ENCODE results near the gene ANAPC16. TPM values are rescaled to one million over a fixed set of nuclear protein-coding genes. Genes with fewer than 3 reads are reported as not detected.

Gene ANAPC16
- 100 to 1,000 TPM in 2 of 3 donors, 10 to 100 TPM in 1; 97.2 to 165 (median 110) TPM for polyA plus RNA-seq

GRCh38 chr10:72215611-72216549, at the start of gene ANAPC16, which contains the start of gene ASCC1:
Gene ANAPC16 (plus strand): TSS chr10:72216012. CDS start chr10:72223915, 7,903 bp downstream.
Gene ASCC1 (minus strand): TSS chr10:72216276. CDS start chr10:72213298, 2,978 bp downstream.
- 0 to 1% (median 0%) methylated on average over 60 to 64 of the region's 64 CpGs for WGBS, 3 donors
- peak within 1 kb of the TSS; percentile 90 for H3K27ac ChIP-seq (ENCODE audit: low read depth, low read length)

GRCh38 chr10:72167118-72167517, 48.7 kb upstream of the ANAPC16 start:
- WGBS, 3 donors, result 95 to 96% (median 96%) methylated on average over 3 of the region's 3 CpGs
- H3K27ac ChIP-seq (ENCODE audit: low read depth, low read length), result no peak overlapping the region

GRCh38 chr10:72170263-72170662, 45.5 kb upstream of the ANAPC16 start:
- H3K27ac ChIP-seq (ENCODE audit: low read depth, low read length), result no peak overlapping the region
- 60 to 89% (median 76%) methylated on average over 4 of the region's 4 CpGs for WGBS, 3 donors

- WGBS, 3 donors, result 84 to 90% (median 86%) methylated on average over 4 of the region's 4 CpGs
- no peak overlapping the region for H3K27ac ChIP-seq (ENCODE audit: low read depth, low read length)
These were observed 45.1 kb upstream of the ANAPC16 start for GRCh38 chr10:72170733-72171132.

GRCh38 chr10:72171175-72171630, 44.6 kb upstream of the ANAPC16 start:
- WGBS, 3 donors, result 62 to 83% (median 64%) methylated on average over 7 of the region's 7 CpGs
- H3K27ac ChIP-seq (ENCODE audit: low read depth, low read length), result no peak overlapping the region

- no peak overlapping the region for H3K27ac ChIP-seq (ENCODE audit: low read depth, low read length)
- whole genome bisulfite sequencing, 3 donors, result 95 to 96% (median 95%) methylated on average over 3 of the region's 3 CpGs
These were observed 42.6 kb upstream of the ANAPC16 start for GRCh38 chr10:72173262-72173618.

GRCh38 chr10:72173619-72174296, 42.1 kb upstream of the ANAPC16 start:
- WGBS, 3 donors, result 87 to 91% (median 88%) methylated on average over 7 of the region's 7 CpGs
- H3K27ac ChIP-seq (ENCODE audit: low read depth, low read length), result no peak overlapping the region

GRCh38 chr10:72174297-72174662, 41.5 kb upstream of the ANAPC16 start:
- H3K27ac ChIP-seq (ENCODE audit: low read depth, low read length), result no peak overlapping the region

- no peak overlapping the region for H3K27ac ChIP-seq (ENCODE audit: low read depth, low read length)
- 50 to 89% (median 53%) methylated on average over 1 of the region's 1 CpG for WGBS, 3 donors
These were observed 40.7 kb upstream of the ANAPC16 start for GRCh38 chr10:72175149-72175548.

GRCh38 chr10:72176701-72177100, 39.1 kb upstream of the ANAPC16 start:
- no peak overlapping the region for H3K27ac ChIP-seq (ENCODE audit: low read depth, low read length)
- 67 to 98% (median 98%) methylated on average over 2 of the region's 2 CpGs for WGBS, 3 donors

GRCh38 chr10:72177454-72177853, 38.4 kb upstream of the ANAPC16 start:
- H3K27ac ChIP-seq (ENCODE audit: low read depth, low read length), result no peak overlapping the region
- 95 to 97% (median 97%) methylated on average over 2 of the region's 2 CpGs for WGBS, 3 donors

GRCh38 chr10:72184156-72184555, 31.7 kb upstream of the ANAPC16 start:
- no peak overlapping the region for H3K27ac ChIP-seq (ENCODE audit: low read depth, low read length)
- 97 to 99% (median 98%) methylated on average over 2 of the region's 2 CpGs for WGBS, 3 donors

GRCh38 chr10:72186258-72186981, 29.4 kb upstream of the ANAPC16 start:
- peak overlapping the region; percentile 15 for H3K27ac ChIP-seq (ENCODE audit: low read depth, low read length)
- 22 to 64% (median 27%) methylated on average over 6 to 7 of the region's 7 CpGs for WGBS, 3 donors

GRCh38 chr10:72186982-72187330, 28.9 kb upstream of the ANAPC16 start:
- 58 to 85% (median 65%) methylated on average over 3 of the region's 3 CpGs for WGBS, 3 donors

GRCh38 chr10:72194949-72195348, 20.9 kb upstream of the ANAPC16 start:
- H3K27ac ChIP-seq (ENCODE audit: low read depth, low read length), result no peak overlapping the region
- WGBS, 3 donors, result 90 to 95% (median 93%) methylated on average over 2 of the region's 2 CpGs

More at GRCh38 chr10:72186982-72187330, 28.9 kb upstream of the ANAPC16 start:
- no peak overlapping the region for H3K27ac ChIP-seq (ENCODE audit: low read depth, low read length)

- 99% methylated on average over 3 of the region's 3 CpGs for WGBS, 3 donors
- H3K27ac ChIP-seq (ENCODE audit: low read depth, low read length), result no peak overlapping the region
These were observed 14.9 kb upstream of the ANAPC16 start for GRCh38 chr10:72200883-72201282.

GRCh38 chr10:72201293-72201692, 14.5 kb upstream of the ANAPC16 start:
- no peak overlapping the region for H3K27ac ChIP-seq (ENCODE audit: low read depth, low read length)
- WGBS, 3 donors, result 78 to 98% (median 81%) methylated on average over 5 of the region's 5 CpGs

- 89% methylated on average over 9 of the region's 9 CpGs for WGBS, 3 donors
These were observed 11.5 kb upstream of the ANAPC16 start for GRCh38 chr10:72204296-72204695.

GRCh38 chr10:72204724-72205123, 11.1 kb upstream of the ANAPC16 start:
- no peak overlapping the region for H3K27ac ChIP-seq (ENCODE audit: low read depth, low read length)
- WGBS, 3 donors, result 96 to 100% (median 100%) methylated on average over 1 of the region's 1 CpG

More at GRCh38 chr10:72204296-72204695, 11.5 kb upstream of the ANAPC16 start:
- H3K27ac ChIP-seq (ENCODE audit: low read depth, low read length), result no peak overlapping the region

Measured in adipose tissue (tissue), 3 donors.